Measurements from ENCODE around the gene PACSIN3.

Gene PACSIN3

GRCh38 chr11:47152953-47153950 lies 33.0 kb downstream of the PACSIN3 start:
- TF ChIP-seq, protein P1, sequence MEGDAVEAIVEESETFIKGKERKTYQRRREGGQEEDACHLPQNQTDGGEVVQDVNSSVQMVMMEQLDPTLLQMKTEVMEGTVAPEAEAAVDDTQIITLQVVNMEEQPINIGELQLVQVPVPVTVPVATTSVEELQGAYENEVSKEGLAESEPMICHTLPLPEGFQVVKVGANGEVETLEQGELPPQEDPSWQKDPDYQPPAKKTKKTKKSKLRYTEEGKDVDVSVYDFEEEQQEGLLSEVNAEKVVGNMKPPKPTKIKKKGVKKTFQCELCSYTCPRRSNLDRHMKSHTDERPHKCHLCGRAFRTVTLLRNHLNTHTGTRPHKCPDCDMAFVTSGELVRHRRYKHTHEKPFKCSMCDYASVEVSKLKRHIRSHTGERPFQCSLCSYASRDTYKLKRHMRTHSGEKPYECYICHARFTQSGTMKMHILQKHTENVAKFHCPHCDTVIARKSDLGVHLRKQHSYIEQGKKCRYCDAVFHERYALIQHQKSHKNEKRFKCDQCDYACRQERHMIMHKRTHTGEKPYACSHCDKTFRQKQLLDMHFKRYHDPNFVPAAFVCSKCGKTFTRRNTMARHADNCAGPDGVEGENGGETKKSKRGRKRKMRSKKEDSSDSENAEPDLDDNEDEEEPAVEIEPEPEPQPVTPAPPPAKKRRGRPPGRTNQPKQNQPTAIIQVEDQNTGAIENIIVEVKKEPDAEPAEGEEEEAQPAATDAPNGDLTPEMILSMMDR (conservative IDR thresholded peaks at IDR 0.05; ENCODE audit: low read length): peak; percentile 98
- peak; percentile 88 for DNase-seq (ENCODE audit: low read depth)

GRCh38 chr11:47152126-47152952 lies 33.9 kb downstream of the PACSIN3 start:
- TF ChIP-seq, protein P1 (conservative IDR thresholded peaks at IDR 0.05; ENCODE audit: low read length): no peak
- DNase-seq (ENCODE audit: low read depth): no peak

More at GRCh38 chr11:47152953-47153950, 33.0 kb downstream of the PACSIN3 start:
- H3K4me3 ChIP-seq (ENCODE audit: low read length): no peak overlapping the region

GRCh38 chr11:47149782-47150181 lies 36.5 kb downstream of the PACSIN3 start:
- DNase-seq (ENCODE audit: low read depth): no peak
- TF ChIP-seq, protein P1 (conservative IDR thresholded peaks at IDR 0.05; ENCODE audit: low read length): no peak
- H3K4me3 ChIP-seq (ENCODE audit: low read length): no peak overlapping the region

More at GRCh38 chr11:47152126-47152952, 33.9 kb downstream of the PACSIN3 start:
- no peak overlapping the region for H3K4me3 ChIP-seq (ENCODE audit: low read length)

DNA sequence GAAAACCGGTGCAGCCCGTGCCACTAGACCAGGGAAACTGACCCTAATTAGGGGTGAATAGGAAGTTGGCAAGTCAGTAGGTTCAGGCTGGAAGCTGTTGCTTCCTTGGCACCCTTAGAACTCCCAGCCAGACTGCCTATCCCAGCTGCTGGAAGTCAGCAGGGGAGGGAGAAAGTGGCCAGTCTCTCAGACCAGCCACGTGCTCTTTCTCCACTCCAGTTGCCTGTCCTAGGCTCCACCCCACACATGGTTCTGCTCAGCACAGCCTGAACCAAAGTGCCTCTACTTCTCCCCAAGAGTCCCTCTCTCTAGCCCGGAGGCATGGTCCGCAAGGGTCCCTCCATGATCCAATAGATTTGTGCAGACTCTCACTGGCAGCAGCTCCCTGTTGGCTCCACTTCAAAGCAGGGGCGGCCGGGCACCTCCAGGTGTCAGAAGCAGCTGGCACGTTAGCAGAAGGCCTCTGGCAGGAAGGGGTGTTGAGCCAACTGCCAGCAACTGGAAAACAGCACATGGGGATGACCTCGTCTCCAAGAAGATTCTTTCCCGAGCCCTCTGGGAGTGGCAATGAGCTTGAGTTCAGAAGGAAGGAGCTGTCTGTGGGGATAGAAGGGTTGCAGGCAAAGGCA lies 37.2 kb downstream of the PACSIN3 start:
- TF ChIP-seq, protein P1 (conservative IDR thresholded peaks at IDR 0.05; ENCODE audit: low read length): no peak
- no peak overlapping the region for H3K4me3 ChIP-seq (ENCODE audit: low read length)
- peak; percentile 47 for DNase-seq (ENCODE audit: low read depth)

DNA sequence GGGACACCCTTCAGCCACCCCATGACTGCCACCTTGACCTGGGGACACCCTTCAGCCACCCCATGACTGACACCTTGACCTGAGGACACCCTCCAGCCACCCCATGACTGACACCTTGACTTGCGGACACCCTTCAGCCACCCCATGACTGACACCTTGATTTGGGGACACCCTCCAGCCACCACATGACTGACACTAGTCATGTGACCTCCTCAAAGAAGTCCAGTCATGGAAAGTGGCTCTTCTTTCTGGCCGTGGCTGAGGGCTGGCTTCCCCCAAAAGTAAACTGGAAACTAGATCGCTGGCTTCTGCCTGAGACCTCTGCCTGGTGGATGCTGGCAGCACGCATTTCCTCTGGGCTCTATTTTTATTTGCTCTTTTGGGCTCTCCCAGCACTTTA lies 38.0 kb downstream of the PACSIN3 start:
- TF ChIP-seq, protein P1 (conservative IDR thresholded peaks at IDR 0.05; ENCODE audit: low read length): no peak
- no peak for DNase-seq (ENCODE audit: low read depth)
- no peak overlapping the region for H3K4me3 ChIP-seq (ENCODE audit: low read length)

- H3K4me3 ChIP-seq (ENCODE audit: low read length): no peak overlapping the region
- DNase-seq (ENCODE audit: low read depth): no peak
- TF ChIP-seq, protein P1 (conservative IDR thresholded peaks at IDR 0.05; ENCODE audit: low read length): no peak
Observed at GRCh38 chr11:47147681-47148080, 38.6 kb downstream of the PACSIN3 start.

Measured in AG10803 (cell line).